Karpas-422 (cell line): ENCODE measurements around the gene HOXC9. TPM values are rescaled to one million over a fixed set of nuclear protein-coding genes. Genes with fewer than 3 reads are reported as not detected.

Source experiments
- DNase-seq: peaks from one replicate; pipeline ENCODE4 v3.0.0-alpha.2; 2015
- H2AFZ ChIP-seq: fragments of 200-600 bp; sonication (generic); 2 replicates; pipeline ENCODE4 v1.6.1; 2014; ENCODE audit warnings: antibody characterized with exemption, low read length, mixed read lengths
- H3K27ac ChIP-seq: fragments of 200-600 bp; sonication (generic); 2 replicates; pipeline ENCODE4 v1.5.1; 2014; ENCODE audit warnings: mild to moderate bottlenecking, low read length, moderate library complexity
- H3K27me3 ChIP-seq: fragments of 200-600 bp; sonication (generic); 2 replicates; pipeline ENCODE4 v1.6.1; 2014; ENCODE audit warnings: low read length, mixed read lengths
- H3K36me3 ChIP-seq: fragments of 200-600 bp; sonication (generic); 2 replicates; pipeline ENCODE4 v1.6.1; 2014; ENCODE audit warnings: low read length, mixed read lengths; ENCODE audit not compliant: insufficient read depth
- H3K4me1 ChIP-seq: fragments of 200-600 bp; sonication (generic); 2 replicates; pipeline ENCODE4 v1.6.1; 2014; ENCODE audit warnings: mild to moderate bottlenecking, low read length, mixed read lengths
- H3K4me2 ChIP-seq: fragments of 200-600 bp; sonication (generic); 2 replicates; pipeline ENCODE4 v1.6.1; 2014; ENCODE audit warnings: low read length, low read depth, mild to moderate bottlenecking; ENCODE audit not compliant: poor library complexity, severe bottlenecking
- H3K4me3 ChIP-seq: fragments of 200-600 bp; sonication (generic); 2 replicates; pipeline ENCODE4 v1.5.1; 2014; ENCODE audit warnings: mild to moderate bottlenecking, antibody characterized with exemption, low read length, mixed read lengths
- H3K79me2 ChIP-seq: fragments of 200-600 bp; sonication (generic); 2 replicates; pipeline ENCODE4 v1.6.1; 2014; ENCODE audit warnings: mild to moderate bottlenecking, low read length, mixed read lengths
- H3K9ac ChIP-seq: fragments of 200-600 bp; sonication (generic); 2 replicates; pipeline ENCODE4 v1.6.0; 2014; ENCODE audit warnings: low read length
- H3K9me2 ChIP-seq: fragments of 200-600 bp; sonication (generic), shearing (Covaris generic); replicated peaks from 2 replicates; pipeline ENCODE4 v1.6.0; 2014; ENCODE audit warnings: mild to moderate bottlenecking, low read length, moderate library complexity; ENCODE audit not compliant: insufficient read depth
- H3K9me3 ChIP-seq: fragments of 300-700, 200-600 bp; sonication (generic); 2 replicates; pipeline ENCODE4 v1.6.1; 2014; ENCODE audit warnings: low read length, mixed read lengths
- H4K20me1 ChIP-seq: fragments of 200-600 bp; sonication (generic); 2 replicates; pipeline ENCODE4 v1.6.1; 2014; ENCODE audit warnings: mild to moderate bottlenecking, antibody characterized with exemption, low read length, low read depth; ENCODE audit not compliant: insufficient read depth
- total RNA-seq: library from RNA; depleted of rRNA; stranded (reverse); fragments of >200 nt; shearing (Covaris generic); gene quantifications from 2 replicates; pipeline ENCODE4 v1.2.3, GENCODE V29; 2014; ENCODE audit warnings: low replicate concordance

Gene HOXC9
- total RNA-seq, 1 experiment from 2014 or later = not detected

- H3K4me1 ChIP-seq = peaks cover 27% of the 10 kb centered on the region
- no peak overlapping the region for H3K4me3 ChIP-seq
- H2AFZ ChIP-seq = no peak overlapping the region
- no peaks in the 10 kb centered on the region for H3K9me2 ChIP-seq
- H3K36me3 ChIP-seq = no peaks in the 10 kb centered on the region
- H3K79me2 ChIP-seq = no peaks in the 10 kb centered on the region
- H3K4me2 ChIP-seq = no peak overlapping the region
- H3K9me3 ChIP-seq = no peaks in the 10 kb centered on the region
- H3K9ac ChIP-seq = no peak overlapping the region
- DNase-seq = no peak
- no peak overlapping the region for H3K27ac ChIP-seq
- no peaks in the 10 kb centered on the region for H3K27me3 ChIP-seq
- H4K20me1 ChIP-seq = no peaks in the 10 kb centered on the region
These were observed 32.2 kb downstream of the HOXC9 start for GRCh38 chr12:54032086-54032619.

DNA sequence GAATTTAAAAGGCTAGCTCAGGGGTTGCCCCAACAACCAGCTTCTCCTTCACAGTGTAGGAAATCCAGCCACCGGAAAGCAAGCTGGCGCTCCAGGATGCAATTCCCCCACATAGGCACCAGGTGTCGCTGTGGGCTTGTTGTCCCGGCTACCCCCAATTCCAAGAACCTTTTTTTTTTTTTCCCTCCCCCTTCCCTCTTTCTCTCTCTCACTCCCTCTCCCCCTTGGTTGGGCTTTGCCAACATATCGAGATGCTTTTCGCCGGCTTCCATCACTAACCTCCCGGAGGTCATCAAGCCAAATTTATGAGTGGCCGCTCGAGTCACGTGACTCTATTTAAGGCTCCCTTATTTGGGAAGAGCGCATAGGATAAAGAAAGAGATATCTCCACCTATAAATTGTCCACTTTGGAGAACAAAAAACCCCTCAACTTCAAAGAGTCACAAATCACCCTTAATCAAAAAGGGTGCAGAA lies 32.7 kb downstream of the HOXC9 start, which contains the start of gene HOXC5:
Gene HOXC5, plus strand, starts transcription at position 424 of the 474 bp plus-strand sequence. CDS start 73 bp downstream, outside the sequence.
- peaks cover 27% of the 10 kb centered on the region for H3K4me1 ChIP-seq
- H3K27ac ChIP-seq = no peak within 1 kb of the TSS
- H3K9ac ChIP-seq = peak within 1 kb of the TSS; percentile 35; the same call in 1 of the 2 replicates
- no peaks in the 10 kb centered on the region for H3K9me3 ChIP-seq
- no peaks in the 10 kb centered on the region for H3K36me3 ChIP-seq
- peak within 1 kb of the TSS; percentile 30; the same call in 1 of the 2 replicates for H3K4me3 ChIP-seq
- H3K27me3 ChIP-seq = no peaks in the 10 kb centered on the region
- DNase-seq = peak; percentile 87
- no peak within 1 kb of the TSS for H2AFZ ChIP-seq
- no peaks in the 10 kb centered on the region for H4K20me1 ChIP-seq
- H3K79me2 ChIP-seq = no peaks in the 10 kb centered on the region
- H3K9me2 ChIP-seq = no peaks in the 10 kb centered on the region
- peak within 1 kb of the TSS; percentile 60 for H3K4me2 ChIP-seq

- Histone ChIP-seq H3K9me3 (no peaks in the 10 kb centered on the region), H3K36me3 (no peaks in the 10 kb centered on the region), H4K20me1 (no peaks in the 10 kb centered on the region), H3K27ac (no peak overlapping the region), H3K4me1 (peaks cover 27% of the 10 kb centered on the region), H3K9ac (peak overlapping the region; percentile 35; the same call in 1 of the 2 replicates), H3K9me2 (no peaks in the 10 kb centered on the region), H3K4me3 (peak overlapping the region; percentile 30; the same call in 1 of the 2 replicates), H2AFZ (no peak overlapping the region), H3K4me2 (peak overlapping the region; percentile 60), H3K79me2 (no peaks in the 10 kb centered on the region), H3K27me3 (no peaks in the 10 kb centered on the region)
- no peak for DNase-seq
These were observed 33.4 kb downstream of the HOXC9 start for GRCh38 chr12:54033106-54033979.

DNA sequence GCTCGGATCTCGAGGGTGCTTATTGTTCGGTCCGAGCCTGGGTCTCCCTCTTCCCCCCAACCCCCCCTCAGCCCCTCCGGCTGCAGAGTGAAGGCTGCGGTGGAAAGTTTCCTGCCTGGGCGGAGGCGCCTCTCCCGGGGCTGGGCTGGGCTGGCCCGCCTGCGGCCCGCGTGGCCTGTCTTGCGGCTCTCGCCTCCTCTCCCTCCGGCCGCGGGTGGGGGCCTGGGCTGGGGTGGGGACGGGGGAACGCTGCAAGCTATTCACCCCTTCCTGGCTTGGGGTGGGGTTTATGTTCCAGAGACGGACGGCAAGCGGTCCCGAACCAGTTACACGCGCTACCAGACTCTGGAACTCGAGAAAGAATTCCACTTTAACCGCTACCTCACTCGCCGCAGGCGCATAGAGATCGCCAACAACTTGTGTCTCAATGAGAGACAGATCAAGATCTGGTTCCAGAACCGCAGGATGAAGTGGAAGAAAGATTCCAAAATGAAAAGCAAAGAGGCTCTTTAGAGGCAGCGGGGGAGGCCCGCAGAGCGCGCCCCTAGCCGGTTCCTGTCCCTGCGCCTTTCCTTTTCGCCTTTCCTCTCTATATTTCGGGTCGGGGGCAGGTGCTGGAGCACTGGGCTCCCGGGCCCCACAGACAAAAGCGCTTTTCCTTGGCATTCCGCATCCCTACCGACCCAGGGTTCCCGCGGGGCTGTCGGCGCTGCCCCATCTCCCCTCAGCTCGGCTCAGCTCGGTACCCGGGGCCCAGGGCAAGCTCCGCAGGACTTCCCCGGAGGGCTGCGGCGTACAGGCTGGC lies 34.2 kb downstream of the HOXC9 start:
- Histone ChIP-seq H3K4me1 (peaks cover 27% of the 10 kb centered on the region), H3K9ac (peak overlapping the region; percentile 23; the same call in 1 of the 2 replicates), H3K36me3 (no peaks in the 10 kb centered on the region), H3K27me3 (no peaks in the 10 kb centered on the region), H2AFZ (peak overlapping the region; percentile 40; the same call in 1 of the 2 replicates), H3K4me2 (peak overlapping the region; percentile 60), H3K9me2 (no peaks in the 10 kb centered on the region), H3K79me2 (no peaks in the 10 kb centered on the region), H4K20me1 (no peaks in the 10 kb centered on the region), H3K27ac (no peak overlapping the region), H3K4me3 (peak overlapping the region; percentile 39; the same call in 1 of the 2 replicates), H3K9me3 (no peaks in the 10 kb centered on the region)
- DNase-seq = no peak

GRCh38 chr12:54034785-54035310 lies 34.9 kb downstream of the HOXC9 start:
- H3K4me2 ChIP-seq = peak overlapping the region; percentile 60
- no peaks in the 10 kb centered on the region for H3K79me2 ChIP-seq
- H3K4me1 ChIP-seq = peaks cover 33% of the 10 kb centered on the region
- H2AFZ ChIP-seq = peak overlapping the region; percentile 40; the same call in 1 of the 2 replicates
- DNase-seq = no peak
- no peak overlapping the region for H3K27ac ChIP-seq
- no peaks in the 10 kb centered on the region for H3K9me2 ChIP-seq
- no peaks in the 10 kb centered on the region for H3K9me3 ChIP-seq
- no peaks in the 10 kb centered on the region for H3K36me3 ChIP-seq
- peak overlapping the region; percentile 39; the same call in 1 of the 2 replicates for H3K4me3 ChIP-seq
- no peaks in the 10 kb centered on the region for H3K27me3 ChIP-seq
- H4K20me1 ChIP-seq = no peaks in the 10 kb centered on the region
- H3K9ac ChIP-seq = peak overlapping the region; percentile 23; the same call in 1 of the 2 replicates

DNA sequence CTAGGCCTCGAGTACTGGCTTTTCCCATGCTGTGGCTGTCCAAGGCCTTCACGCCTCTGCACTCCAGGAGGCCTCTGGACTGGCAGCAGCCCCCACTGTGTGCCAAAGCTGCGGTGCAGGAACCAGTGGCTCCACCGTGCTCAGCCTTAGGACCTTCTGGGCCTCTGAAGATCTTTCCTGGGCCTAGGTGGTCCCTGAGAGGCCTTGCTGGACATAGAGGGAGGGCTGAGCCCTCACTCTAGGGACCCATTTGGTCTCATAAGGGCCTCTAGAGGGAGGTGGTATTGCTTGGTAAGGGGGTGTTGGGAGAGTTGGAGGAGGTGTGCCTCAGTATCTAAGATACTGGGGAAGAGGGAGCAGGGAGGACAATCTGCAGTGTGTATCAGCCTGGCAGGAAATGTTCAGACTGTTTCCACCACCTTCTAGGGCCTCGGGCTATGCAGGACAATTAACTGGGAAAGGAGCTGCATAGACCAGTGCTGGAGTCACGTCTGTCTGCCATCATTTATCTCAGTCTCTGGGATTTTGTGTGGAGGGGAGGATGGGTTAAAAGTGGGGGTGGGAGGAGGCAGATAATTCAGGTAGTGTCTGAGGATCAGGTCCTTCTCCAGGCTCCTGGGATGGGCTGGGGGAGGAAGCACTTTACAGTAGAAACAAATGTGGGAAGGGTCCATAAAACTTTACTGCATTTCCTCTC lies 35.8 kb downstream of the HOXC9 start:
- Histone ChIP-seq H4K20me1 (no peaks in the 10 kb centered on the region), H3K9ac (no peak overlapping the region), H3K9me3 (no peaks in the 10 kb centered on the region), H3K27ac (no peak overlapping the region), H3K9me2 (no peaks in the 10 kb centered on the region), H3K4me1 (peaks cover 38% of the 10 kb centered on the region), H3K4me3 (no peak overlapping the region), H3K4me2 (no peak overlapping the region), H2AFZ (no peak overlapping the region), H3K79me2 (no peaks in the 10 kb centered on the region), H3K27me3 (no peaks in the 10 kb centered on the region), H3K36me3 (no peaks in the 10 kb centered on the region)
- no peak for DNase-seq

DNA sequence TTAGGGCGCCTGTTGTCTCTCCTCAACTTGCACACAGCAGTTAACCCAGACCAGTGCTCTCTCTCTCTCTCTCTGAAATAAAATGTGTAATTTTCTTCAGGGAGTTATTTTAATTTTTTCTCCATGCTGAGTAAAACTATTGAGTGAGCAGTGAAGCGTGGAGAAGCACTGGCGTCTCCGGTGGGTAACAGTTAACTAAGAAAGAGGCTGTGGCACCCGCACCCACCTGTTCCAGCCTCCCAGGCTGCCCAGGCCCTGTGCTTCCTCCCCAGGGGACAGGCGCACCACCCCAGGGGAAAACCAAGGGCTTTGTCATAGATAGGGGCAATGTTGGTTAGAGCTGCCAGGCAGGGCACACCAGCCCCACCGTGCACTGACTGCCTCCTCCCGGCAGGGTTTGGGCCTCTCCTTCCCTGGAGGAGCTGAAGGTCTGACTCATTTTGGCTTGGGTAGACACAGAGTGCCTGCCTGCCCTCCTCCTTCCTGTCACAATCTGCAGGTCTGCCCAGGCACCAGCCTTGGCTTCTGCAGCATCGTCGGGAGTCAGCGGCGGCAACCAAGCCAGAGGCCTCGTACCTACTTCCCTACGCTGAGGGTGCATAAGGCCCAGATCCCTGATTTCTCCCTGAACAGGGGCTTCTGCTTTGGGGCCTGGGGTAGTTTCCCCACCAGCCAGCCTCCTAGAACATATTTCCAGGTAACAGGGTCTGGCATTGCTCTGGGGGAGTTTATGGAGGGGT lies 36.8 kb downstream of the HOXC9 start:
- no peaks in the 10 kb centered on the region for H4K20me1 ChIP-seq
- no peak overlapping the region for H3K27ac ChIP-seq
- DNase-seq = no peak
- H3K36me3 ChIP-seq = no peaks in the 10 kb centered on the region
- no peak overlapping the region for H2AFZ ChIP-seq
- no peak overlapping the region for H3K4me2 ChIP-seq
- no peaks in the 10 kb centered on the region for H3K9me2 ChIP-seq
- H3K9me3 ChIP-seq = no peaks in the 10 kb centered on the region
- peaks cover 38% of the 10 kb centered on the region for H3K4me1 ChIP-seq
- H3K27me3 ChIP-seq = no peaks in the 10 kb centered on the region
- no peak overlapping the region for H3K9ac ChIP-seq
- H3K4me3 ChIP-seq = no peak overlapping the region
- H3K79me2 ChIP-seq = no peaks in the 10 kb centered on the region
